ENCODE results near the gene ENOX1.

DNA sequence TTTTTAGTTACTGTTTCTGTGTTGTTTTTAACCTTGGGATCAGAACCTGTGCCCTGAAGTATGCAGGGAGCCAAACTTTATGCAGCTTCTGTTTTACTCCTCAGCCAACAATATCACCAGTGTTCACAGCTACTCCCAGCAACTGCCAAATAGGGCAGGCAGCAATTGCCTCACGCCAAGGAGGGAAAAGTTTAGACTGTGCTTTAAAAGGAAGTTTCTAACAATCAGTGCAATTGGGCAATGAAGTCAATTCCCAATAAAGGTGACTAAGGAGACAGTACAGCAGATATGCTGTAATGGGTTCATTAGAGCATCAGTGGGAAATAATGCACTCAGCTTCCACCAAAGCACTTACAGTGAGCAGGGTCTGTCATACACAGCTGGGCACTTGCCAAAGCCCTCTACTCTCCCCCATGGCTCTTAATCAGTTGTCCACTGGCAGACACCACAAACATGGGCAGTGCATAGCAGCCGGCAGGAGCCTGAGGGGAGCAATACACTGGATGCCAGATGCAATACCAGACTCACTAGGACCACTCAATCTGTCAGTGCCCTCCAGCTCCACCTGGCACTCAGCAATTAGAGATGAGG is 19.3 kb downstream of the ENOX1 start:
- TF ChIP-seq EZH2phosphoT487 (IDR thresholded peaks at IDR 0.05; ENCODE audit: borderline replicate concordance, low read length), result no peak
- TF ChIP-seq, protein P1, sequence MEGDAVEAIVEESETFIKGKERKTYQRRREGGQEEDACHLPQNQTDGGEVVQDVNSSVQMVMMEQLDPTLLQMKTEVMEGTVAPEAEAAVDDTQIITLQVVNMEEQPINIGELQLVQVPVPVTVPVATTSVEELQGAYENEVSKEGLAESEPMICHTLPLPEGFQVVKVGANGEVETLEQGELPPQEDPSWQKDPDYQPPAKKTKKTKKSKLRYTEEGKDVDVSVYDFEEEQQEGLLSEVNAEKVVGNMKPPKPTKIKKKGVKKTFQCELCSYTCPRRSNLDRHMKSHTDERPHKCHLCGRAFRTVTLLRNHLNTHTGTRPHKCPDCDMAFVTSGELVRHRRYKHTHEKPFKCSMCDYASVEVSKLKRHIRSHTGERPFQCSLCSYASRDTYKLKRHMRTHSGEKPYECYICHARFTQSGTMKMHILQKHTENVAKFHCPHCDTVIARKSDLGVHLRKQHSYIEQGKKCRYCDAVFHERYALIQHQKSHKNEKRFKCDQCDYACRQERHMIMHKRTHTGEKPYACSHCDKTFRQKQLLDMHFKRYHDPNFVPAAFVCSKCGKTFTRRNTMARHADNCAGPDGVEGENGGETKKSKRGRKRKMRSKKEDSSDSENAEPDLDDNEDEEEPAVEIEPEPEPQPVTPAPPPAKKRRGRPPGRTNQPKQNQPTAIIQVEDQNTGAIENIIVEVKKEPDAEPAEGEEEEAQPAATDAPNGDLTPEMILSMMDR (conservative IDR thresholded peaks at IDR 0.05; ENCODE audit: low read depth, low read length), result no peak
